Measurements from ENCODE around the gene LMCD1.

The LMCD1 gene

GRCh38 chr3:8584661-8585060, 83.0 kb downstream of the LMCD1 start:
- DNase-seq (ENCODE audit: low read depth in 2 of 2), result no peak

GRCh38 chr3:8589880-8590556, 88.4 kb downstream of the LMCD1 start:
- no peak for DNase-seq (ENCODE audit: low read depth in 2 of 2)

- no peak for DNase-seq (ENCODE audit: low read depth in 2 of 2)
Observed at GRCh38 chr3:8593021-8593827, 91.6 kb downstream of the LMCD1 start.

GRCh38 chr3:8595252-8595651, 93.6 kb downstream of the LMCD1 start:
- DNase-seq (ENCODE audit: low read depth in 2 of 2), result no peak

- no peak for DNase-seq (ENCODE audit: low read depth in 2 of 2)
Observed at GRCh38 chr3:8595695-8596115, 94.1 kb downstream of the LMCD1 start.

GRCh38 chr3:8596321-8597218, 94.9 kb downstream of the LMCD1 start:
- DNase-seq (ENCODE audit: low read depth in 2 of 2), result no peak

- DNase-seq (ENCODE audit: low read depth in 2 of 2), result no peak
Observed at GRCh38 chr3:8597219-8597853, 95.7 kb downstream of the LMCD1 start.

GRCh38 chr3:8599146-8599545, 97.5 kb downstream of the LMCD1 start:
- DNase-seq (ENCODE audit: low read depth in 2 of 2), result no peak

GRCh38 chr3:8600457-8600856, 98.8 kb downstream of the LMCD1 start:
- no peak for DNase-seq (ENCODE audit: low read depth in 2 of 2)

- DNase-seq (ENCODE audit: low read depth in 2 of 2), result no peak
Observed at GRCh38 chr3:8603115-8603710, 101.6 kb downstream of the LMCD1 start.

GRCh38 chr3:8604006-8604405, 102.4 kb downstream of the LMCD1 start:
- DNase-seq (ENCODE audit: low read depth in 2 of 2), result no peak

GRCh38 chr3:8604988-8605387, 103.4 kb downstream of the LMCD1 start:
- no peak for DNase-seq (ENCODE audit: low read depth in 2 of 2)

- no peak for DNase-seq (ENCODE audit: low read depth in 2 of 2)
Observed at GRCh38 chr3:8606701-8607231, 105.1 kb downstream of the LMCD1 start.

GRCh38 chr3:8607234-8608040, 105.8 kb downstream of the LMCD1 start:
- DNase-seq (ENCODE audit: low read depth in 2 of 2), result no peak

- no peak for DNase-seq (ENCODE audit: low read depth in 2 of 2)
Observed at GRCh38 chr3:8608041-8608790, 106.6 kb downstream of the LMCD1 start.

GRCh38 chr3:8608791-8609467, 107.3 kb downstream of the LMCD1 start:
- no peak for DNase-seq (ENCODE audit: low read depth in 2 of 2)

- DNase-seq (ENCODE audit: low read depth in 2 of 2), result no peak
Observed at GRCh38 chr3:8610951-8611350, 109.3 kb downstream of the LMCD1 start.

- DNase-seq (ENCODE audit: low read depth in 2 of 2), result no peak
Observed at GRCh38 chr3:8617921-8618320, 116.3 kb downstream of the LMCD1 start.

GRCh38 chr3:8618950-8619349, 117.3 kb downstream of the LMCD1 start:
- DNase-seq (ENCODE audit: low read depth in 2 of 2), result no peak
